ENCODE data around the gene AGBL1. TPM values are rescaled to one million over a fixed set of nuclear protein-coding genes. Genes with fewer than 3 reads are reported as not detected.

Gene AGBL1
- total RNA-seq, 1 donor from 2014 or later: not detected

GRCh38 chr15:86863226-86863915 is 783.7 kb downstream of the AGBL1 start:
- H3K9ac ChIP-seq (ENCODE audit: low read length): peak overlapping the region; percentile 54
- no peaks in the 10 kb centered on the region for H4K20me1 ChIP-seq (ENCODE audit: insufficient read depth, low read length)
- Mint-ChIP-seq H3K9me3 (ENCODE audit: unreplicated experiment) (peaks cover 10% of the 10 kb centered on the region), H3K36me3 (ENCODE audit: low read depth, unreplicated experiment) (no peaks in the 10 kb centered on the region), H3K4me3 (ENCODE audit: unreplicated experiment) (no peak overlapping the region), H3K27ac (ENCODE audit: unreplicated experiment) (peak overlapping the region; percentile 67), H3K27me3 (ENCODE audit: low read depth, unreplicated experiment) (no peaks in the 10 kb centered on the region), H3K4me1 (ENCODE audit: low read depth, unreplicated experiment) (peaks cover 26% of the 10 kb centered on the region)
- DNase-seq (ENCODE audit: low read depth): peak; percentile 98
- no peak overlapping the region for H3K4me3 ChIP-seq (ENCODE audit: insufficient read depth, low read depth, low read length)
- H3K27ac ChIP-seq (ENCODE audit: low read depth, low read length): peak overlapping the region; percentile 78
- no peaks in the 10 kb centered on the region for H3K9me3 ChIP-seq (ENCODE audit: insufficient read depth, low read depth, low read length)
- H3K36me3 ChIP-seq (ENCODE audit: insufficient read depth, low read length): no peaks in the 10 kb centered on the region
- H3K4me1 ChIP-seq (ENCODE audit: insufficient read depth, low read length): peaks cover 21% of the 10 kb centered on the region
- H2AFZ ChIP-seq (ENCODE audit: low read depth, low read length): no peak overlapping the region
- FAIRE-seq: no peak
- H3K79me2 ChIP-seq (ENCODE audit: insufficient read depth, low read length): no peaks in the 10 kb centered on the region
- TF ChIP-seq EZH2 (IDR thresholded peaks at IDR 0.05; ENCODE audit: insufficient read depth, low read length) (no peak), CTCF (IDR thresholded peaks at IDR 0.05; ENCODE audit: insufficient read depth, low read depth, low read length) (no peak)
- no peaks in the 10 kb centered on the region for H3K27me3 ChIP-seq (ENCODE audit: insufficient read depth, low read length)
- H3K4me2 ChIP-seq (ENCODE audit: low read length): peak overlapping the region; percentile 42

GRCh38 chr15:86865920-86866319 is 786.2 kb downstream of the AGBL1 start:
- Histone ChIP-seq H3K36me3 (ENCODE audit: insufficient read depth, low read length) (no peaks in the 10 kb centered on the region), H4K20me1 (ENCODE audit: insufficient read depth, low read length) (no peaks in the 10 kb centered on the region), H2AFZ (ENCODE audit: low read depth, low read length) (no peak overlapping the region), H3K27me3 (ENCODE audit: insufficient read depth, low read length) (no peaks in the 10 kb centered on the region), H3K4me1 (ENCODE audit: insufficient read depth, low read length) (peaks cover 21% of the 10 kb centered on the region), H3K9ac (ENCODE audit: low read length) (no peak overlapping the region), H3K79me2 (ENCODE audit: insufficient read depth, low read length) (no peaks in the 10 kb centered on the region), H3K27ac (ENCODE audit: low read depth, low read length) (peak overlapping the region; percentile 1), H3K4me2 (ENCODE audit: low read length) (peak overlapping the region; percentile 28), H3K9me3 (ENCODE audit: insufficient read depth, low read depth, low read length) (no peaks in the 10 kb centered on the region), H3K4me3 (ENCODE audit: insufficient read depth, low read depth, low read length) (no peak overlapping the region)
- H3K36me3 Mint-ChIP-seq (ENCODE audit: low read depth, unreplicated experiment): no peaks in the 10 kb centered on the region
- DNase-seq (ENCODE audit: low read depth): peak; percentile 41
- H3K9me3 Mint-ChIP-seq (ENCODE audit: unreplicated experiment): peaks cover 5% of the 10 kb centered on the region
- H3K27ac Mint-ChIP-seq (ENCODE audit: unreplicated experiment): no peak overlapping the region
- peaks cover 29% of the 10 kb centered on the region for H3K4me1 Mint-ChIP-seq (ENCODE audit: low read depth, unreplicated experiment)
- FAIRE-seq: no peak
- no peak for TF ChIP-seq EZH2 (IDR thresholded peaks at IDR 0.05; ENCODE audit: insufficient read depth, low read length)
- TF ChIP-seq CTCF (IDR thresholded peaks at IDR 0.05; ENCODE audit: insufficient read depth, low read depth, low read length): no peak
- H3K4me3 Mint-ChIP-seq (ENCODE audit: unreplicated experiment): no peak overlapping the region
- peaks cover 3% of the 10 kb centered on the region for H3K27me3 Mint-ChIP-seq (ENCODE audit: low read depth, unreplicated experiment)

- Mint-ChIP-seq H3K27me3 (ENCODE audit: low read depth, unreplicated experiment) (peaks cover 3% of the 10 kb centered on the region), H3K27ac (ENCODE audit: unreplicated experiment) (no peak overlapping the region), H3K4me1 (ENCODE audit: low read depth, unreplicated experiment) (peaks cover 17% of the 10 kb centered on the region), H3K9me3 (ENCODE audit: unreplicated experiment) (peaks cover 7% of the 10 kb centered on the region), H3K36me3 (ENCODE audit: low read depth, unreplicated experiment) (no peaks in the 10 kb centered on the region), H3K4me3 (ENCODE audit: unreplicated experiment) (no peak overlapping the region)
- TF ChIP-seq EZH2 (IDR thresholded peaks at IDR 0.05; ENCODE audit: insufficient read depth, low read length) (no peak), CTCF (IDR thresholded peaks at IDR 0.05; ENCODE audit: insufficient read depth, low read depth, low read length) (no peak)
- H4K20me1 ChIP-seq (ENCODE audit: insufficient read depth, low read length): no peaks in the 10 kb centered on the region
- no peak overlapping the region for H3K9ac ChIP-seq (ENCODE audit: low read length)
- H3K79me2 ChIP-seq (ENCODE audit: insufficient read depth, low read length): no peaks in the 10 kb centered on the region
- no peaks in the 10 kb centered on the region for H3K27me3 ChIP-seq (ENCODE audit: insufficient read depth, low read length)
- FAIRE-seq (no peak), DNase-seq (ENCODE audit: low read depth) (no peak)
- H2AFZ ChIP-seq (ENCODE audit: low read depth, low read length): no peak overlapping the region
- no peak overlapping the region for H3K27ac ChIP-seq (ENCODE audit: low read depth, low read length)
- peaks cover under 1% of the 10 kb centered on the region for H3K4me1 ChIP-seq (ENCODE audit: insufficient read depth, low read length)
- no peak overlapping the region for H3K4me3 ChIP-seq (ENCODE audit: insufficient read depth, low read depth, low read length)
- no peaks in the 10 kb centered on the region for H3K36me3 ChIP-seq (ENCODE audit: insufficient read depth, low read length)
- no peaks in the 10 kb centered on the region for H3K9me3 ChIP-seq (ENCODE audit: insufficient read depth, low read depth, low read length)
- H3K4me2 ChIP-seq (ENCODE audit: low read length): no peak overlapping the region
These were observed 791.2 kb downstream of the AGBL1 start for GRCh38 chr15:86870846-86871245.
